Panc1 (cell line): ENCODE measurements around the gene IZUMO4. TPM values are rescaled to one million over a fixed set of nuclear protein-coding genes. Genes with fewer than 3 reads are reported as not detected.
A peak's percentile ranks its signal among the peaks of the same experiment; 100 is the strongest.

Experiments used
- ATAC-seq: fragments of 200-7000 bp; cut with Tn5 transposase; 2 replicates; pipeline ENCODE4 v1.9.1; 2020; ENCODE audit warnings: mild to moderate bottlenecking, moderate library complexity
- BruUV-seq: library from RNA; stranded (reverse); fragments of 400-500 nt; replicated peaks from 2 replicates; lab custom pipeline; 2021; lab: Mats Ljungman, UMichigan
- CTCF ChIA-PET: fragments of 300-600 bp; sonication (Branson Sonifier 250); formaldehyde crosslinking; loops from one replicate; lab custom pipeline; 2022; ENCODE audit warnings: antibody characterized with exemption; lab: Charles Lee
- POLR2A ChIA-PET: fragments of 300-600 bp; sonication (Branson Sonifier 250); formaldehyde crosslinking; loops from one replicate; lab custom pipeline; 2022; ENCODE audit warnings: antibody characterized with exemption; lab: Charles Lee
- DNase-seq: peaks from one replicate; pipeline ENCODE4 v3.0.0-alpha.2; 2010; ENCODE audit warnings: low read depth, low spot score
- H3K27ac ChIP-seq: 2 replicates; pipeline ENCODE4 v1.5.1; 2011; ENCODE audit warnings: mild to moderate bottlenecking, low read length, inconsistent platforms
- H3K27me3 ChIP-seq: fragments of 200-500 bp; sonication (Bioruptor generic); 2 replicates; pipeline ENCODE4 v1.6.0; 2014; ENCODE audit warnings: low read length, inconsistent platforms; ENCODE audit not compliant: control insufficient read depth, insufficient read depth
- H3K36me3 ChIP-seq: fragments of 200-500 bp; sonication (Bioruptor generic); 2 replicates; pipeline ENCODE4 v1.5.1; 2014; ENCODE audit warnings: inconsistent platforms, mild to moderate bottlenecking, low read length, moderate library complexity; ENCODE audit not compliant: control insufficient read depth, insufficient read depth
- H3K4me1 ChIP-seq: 2 replicates; pipeline ENCODE4 v1.5.1; 2011; ENCODE audit warnings: inconsistent platforms, mild to moderate bottlenecking, low read length, moderate library complexity; ENCODE audit not compliant: control insufficient read depth, insufficient read depth
- H3K4me3 ChIP-seq, 2 experiments: 2 replicates each; pipeline ENCODE4 v1.5.1; 2011 to 2012; ENCODE audit warnings: low read depth in 2 of 2, low read length in 2 of 2, mild to moderate bottlenecking in 2 of 2, inconsistent platforms in 1 of 2, moderate library complexity in 1 of 2
- H3K9me3 ChIP-seq: fragments of 200-500 bp; sonication (Bioruptor generic); 2 replicates; pipeline ENCODE4 v1.5.1; 2014; ENCODE audit warnings: low read depth, mild to moderate bottlenecking, inconsistent platforms, low read length, moderate library complexity; ENCODE audit not compliant: control insufficient read depth, insufficient read depth
- POLR2AphosphoS5 ChIP-seq: IDR thresholded peaks from 2 replicates; pipeline ENCODE4 v1.6.1; 2012; ENCODE audit warnings: mild to moderate bottlenecking, low read depth, low read length, moderate library complexity
- SIN3A ChIP-seq: IDR thresholded peaks from 2 replicates; pipeline ENCODE4 v1.6.1; 2012; ENCODE audit warnings: low read depth, mild to moderate bottlenecking, low read length, moderate library complexity, borderline replicate concordance; ENCODE audit not compliant: insufficient read depth
- TCF7L2 ChIP-seq: IDR thresholded peaks from 2 replicates; pipeline ENCODE4 v1.6.1; 2011; ENCODE audit warnings: mild to moderate bottlenecking, low read depth, low read length, inconsistent platforms
- in situ Hi-C: cut with HindIII; loops from 2 replicates; pipeline ENCODE4 v1.10.0; 2016; ENCODE audit warnings: low sequenced_read_pairs, low pct_unique_long_range_greater_than_20kb
- intact Hi-C: fragments of 100-400 bp; cut with micrococcal nuclease; formaldehyde crosslinking; loops from one replicate; pipeline ENCODE4 v1.10.0; 2022; ENCODE audit not compliant: unreplicated experiment
- total RNA-seq: library from RNA; stranded (reverse); gene quantifications from one replicate; pipeline ENCODE4 v1.2.1, GENCODE V29; 2021; ENCODE audit not compliant: unreplicated experiment
- TF ChIP-seq, protein P1 (sequence below): fragments of 450-650 bp; IDR thresholded peaks from 2 replicates; pipeline ENCODE4 v1.5.1; 2017; ENCODE audit warnings: mild to moderate bottlenecking
- TF ChIP-seq, protein P2 (sequence below), 2 experiments: IDR thresholded peaks; 2 replicates each; pipeline ENCODE4 v1.6.1; 2011 to 2012; ENCODE audit warnings: low read depth in 2 of 2, control low read depth in 1 of 2, low read length in 1 of 2, mild to moderate bottlenecking in 1 of 2, moderate library complexity in 1 of 2; ENCODE audit not compliant: insufficient read depth in 1 of 2

Gene IZUMO4
- total RNA-seq, 1 experiment from 2014 or later = 5.4 TPM

- TF ChIP-seq, protein P1, sequence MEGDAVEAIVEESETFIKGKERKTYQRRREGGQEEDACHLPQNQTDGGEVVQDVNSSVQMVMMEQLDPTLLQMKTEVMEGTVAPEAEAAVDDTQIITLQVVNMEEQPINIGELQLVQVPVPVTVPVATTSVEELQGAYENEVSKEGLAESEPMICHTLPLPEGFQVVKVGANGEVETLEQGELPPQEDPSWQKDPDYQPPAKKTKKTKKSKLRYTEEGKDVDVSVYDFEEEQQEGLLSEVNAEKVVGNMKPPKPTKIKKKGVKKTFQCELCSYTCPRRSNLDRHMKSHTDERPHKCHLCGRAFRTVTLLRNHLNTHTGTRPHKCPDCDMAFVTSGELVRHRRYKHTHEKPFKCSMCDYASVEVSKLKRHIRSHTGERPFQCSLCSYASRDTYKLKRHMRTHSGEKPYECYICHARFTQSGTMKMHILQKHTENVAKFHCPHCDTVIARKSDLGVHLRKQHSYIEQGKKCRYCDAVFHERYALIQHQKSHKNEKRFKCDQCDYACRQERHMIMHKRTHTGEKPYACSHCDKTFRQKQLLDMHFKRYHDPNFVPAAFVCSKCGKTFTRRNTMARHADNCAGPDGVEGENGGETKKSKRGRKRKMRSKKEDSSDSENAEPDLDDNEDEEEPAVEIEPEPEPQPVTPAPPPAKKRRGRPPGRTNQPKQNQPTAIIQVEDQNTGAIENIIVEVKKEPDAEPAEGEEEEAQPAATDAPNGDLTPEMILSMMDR = no peak
- TF ChIP-seq SIN3A (no peak), TCF7L2 (peak; percentile 55; the same call in 1 of the 2 replicates), POLR2AphosphoS5 (no peak)
- TF ChIP-seq, protein P2, sequence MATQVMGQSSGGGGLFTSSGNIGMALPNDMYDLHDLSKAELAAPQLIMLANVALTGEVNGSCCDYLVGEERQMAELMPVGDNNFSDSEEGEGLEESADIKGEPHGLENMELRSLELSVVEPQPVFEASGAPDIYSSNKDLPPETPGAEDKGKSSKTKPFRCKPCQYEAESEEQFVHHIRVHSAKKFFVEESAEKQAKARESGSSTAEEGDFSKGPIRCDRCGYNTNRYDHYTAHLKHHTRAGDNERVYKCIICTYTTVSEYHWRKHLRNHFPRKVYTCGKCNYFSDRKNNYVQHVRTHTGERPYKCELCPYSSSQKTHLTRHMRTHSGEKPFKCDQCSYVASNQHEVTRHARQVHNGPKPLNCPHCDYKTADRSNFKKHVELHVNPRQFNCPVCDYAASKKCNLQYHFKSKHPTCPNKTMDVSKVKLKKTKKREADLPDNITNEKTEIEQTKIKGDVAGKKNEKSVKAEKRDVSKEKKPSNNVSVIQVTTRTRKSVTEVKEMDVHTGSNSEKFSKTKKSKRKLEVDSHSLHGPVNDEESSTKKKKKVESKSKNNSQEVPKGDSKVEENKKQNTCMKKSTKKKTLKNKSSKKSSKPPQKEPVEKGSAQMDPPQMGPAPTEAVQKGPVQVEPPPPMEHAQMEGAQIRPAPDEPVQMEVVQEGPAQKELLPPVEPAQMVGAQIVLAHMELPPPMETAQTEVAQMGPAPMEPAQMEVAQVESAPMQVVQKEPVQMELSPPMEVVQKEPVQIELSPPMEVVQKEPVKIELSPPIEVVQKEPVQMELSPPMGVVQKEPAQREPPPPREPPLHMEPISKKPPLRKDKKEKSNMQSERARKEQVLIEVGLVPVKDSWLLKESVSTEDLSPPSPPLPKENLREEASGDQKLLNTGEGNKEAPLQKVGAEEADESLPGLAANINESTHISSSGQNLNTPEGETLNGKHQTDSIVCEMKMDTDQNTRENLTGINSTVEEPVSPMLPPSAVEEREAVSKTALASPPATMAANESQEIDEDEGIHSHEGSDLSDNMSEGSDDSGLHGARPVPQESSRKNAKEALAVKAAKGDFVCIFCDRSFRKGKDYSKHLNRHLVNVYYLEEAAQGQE (IDR thresholded peaks at IDR 0.05; ENCODE audit: insufficient read depth in 1 of 2, low read depth in 2 of 2, low read length in 1 of 2) = no peak
- Histone ChIP-seq H3K36me3 (no peaks in the 10 kb centered on the region), H3K27me3 (no peaks in the 10 kb centered on the region), H3K4me1 (peaks cover 51% of the 10 kb centered on the region), H3K9me3 (no peaks in the 10 kb centered on the region), H3K4me3 (peak overlapping the region; percentile 45 to 47), H3K27ac (peak overlapping the region; percentile 88)
- TSS peak; percentile 83 for BruUV-seq
- ATAC-seq = peak; percentile 52
- ChIA-PET POLR2A (no interaction called here), CTCF (no interaction called here)
- in situ Hi-C loops (no loop called here), intact Hi-C loops (no loop called here)
- no peak for DNase-seq
Observed at GRCh38 chr19:2060884-2061494, 35.7 kb upstream of the IZUMO4 start.

- H3K36me3 ChIP-seq = no peaks in the 10 kb centered on the region
- H3K27me3 ChIP-seq = no peaks in the 10 kb centered on the region
- ChIA-PET POLR2A (interaction anchor here (0.5 kb wide), 1 partner anchor 96 kb away, joined by 4 read pairs; no protein-coding TSS in a partner anchor), CTCF (interaction anchor here (0.9 kb wide), 1 partner anchor 46 kb away, joined by 3 read pairs; no protein-coding TSS in a partner anchor)
- TF ChIP-seq POLR2AphosphoS5 = 0 out of 2 replicates have a peak, but pooled peaks have one; percentile 44
- TF ChIP-seq, protein P2 (IDR thresholded peaks at IDR 0.05; ENCODE audit: insufficient read depth in 1 of 2, low read depth in 2 of 2, low read length in 1 of 2) = no peak
- DNase-seq = peak; percentile 67
- no peaks in the 10 kb centered on the region for H3K9me3 ChIP-seq
- H3K4me1 ChIP-seq = peaks cover 47% of the 10 kb centered on the region
- in situ Hi-C loops = no loop called here
- peak; percentile 82 for ATAC-seq
- peak overlapping the region; percentile 47 to 52 for H3K4me3 ChIP-seq
- peak overlapping the region; percentile 86 for H3K27ac ChIP-seq
- intact Hi-C loops = no loop called here
- BruUV-seq = no TSS peak
Observed at GRCh38 chr19:2061495-2062388, 35.0 kb upstream of the IZUMO4 start.
